HG03060 (cell line): ENCODE data around the gene VGLL4.
A peak's percentile ranks its signal among the peaks of the same experiment; 100 is the strongest.
"Not testable (repeated sequence)": the region's sequence is repeated elsewhere in the genome, so short reads cannot be mapped to it uniquely, and the experiment has no call there.

ENCODE experiments used
- ATAC-seq: cut with Tn5 transposase; IDR thresholded peaks from one replicate; pipeline ENCODE4 v1.9.1; 2021; ENCODE audit warnings: low read depth, moderate number of reproducible peaks; ENCODE audit not compliant: unreplicated experiment

The VGLL4 gene

DNA sequence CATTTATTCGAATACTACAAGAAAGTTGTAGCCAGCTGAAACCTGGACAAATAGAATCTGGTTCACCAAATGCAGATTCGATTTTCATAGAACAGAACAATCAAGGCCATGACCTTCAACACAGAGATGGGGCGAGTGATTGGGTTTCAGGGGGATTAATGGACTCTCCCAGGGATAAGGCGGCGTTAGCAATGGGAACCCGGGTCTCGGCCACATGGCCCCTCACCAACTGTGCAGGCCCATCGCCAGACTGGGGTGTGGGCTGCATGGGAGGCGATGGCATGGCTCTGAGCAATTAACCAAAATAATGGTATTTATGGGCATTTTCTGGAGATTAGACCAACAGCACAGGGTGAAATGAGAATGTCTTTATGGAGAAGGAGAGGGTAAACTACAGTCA is 34.2 kb downstream of the VGLL4 start:
- ATAC-seq, result no peak

DNA sequence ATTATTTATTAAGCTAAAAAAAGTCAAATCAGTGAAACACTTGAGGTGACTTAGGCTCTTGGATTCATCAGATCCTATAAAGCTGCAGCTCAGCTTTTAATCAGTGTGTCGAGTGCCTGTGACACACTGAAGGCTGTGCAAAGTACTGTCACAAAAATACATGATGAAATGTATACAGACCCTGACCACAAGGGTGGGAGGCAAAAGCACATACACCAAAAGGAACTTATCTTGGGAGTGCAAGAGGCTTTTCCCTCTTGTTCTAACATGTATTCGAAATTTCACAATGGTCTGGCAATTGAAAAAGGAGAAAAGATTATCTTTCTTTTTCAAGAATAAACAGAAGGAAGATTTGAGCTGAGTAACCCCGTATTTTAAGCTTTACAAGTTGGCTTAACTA is 35.9 kb downstream of the VGLL4 start:
- ATAC-seq, result no peak

DNA sequence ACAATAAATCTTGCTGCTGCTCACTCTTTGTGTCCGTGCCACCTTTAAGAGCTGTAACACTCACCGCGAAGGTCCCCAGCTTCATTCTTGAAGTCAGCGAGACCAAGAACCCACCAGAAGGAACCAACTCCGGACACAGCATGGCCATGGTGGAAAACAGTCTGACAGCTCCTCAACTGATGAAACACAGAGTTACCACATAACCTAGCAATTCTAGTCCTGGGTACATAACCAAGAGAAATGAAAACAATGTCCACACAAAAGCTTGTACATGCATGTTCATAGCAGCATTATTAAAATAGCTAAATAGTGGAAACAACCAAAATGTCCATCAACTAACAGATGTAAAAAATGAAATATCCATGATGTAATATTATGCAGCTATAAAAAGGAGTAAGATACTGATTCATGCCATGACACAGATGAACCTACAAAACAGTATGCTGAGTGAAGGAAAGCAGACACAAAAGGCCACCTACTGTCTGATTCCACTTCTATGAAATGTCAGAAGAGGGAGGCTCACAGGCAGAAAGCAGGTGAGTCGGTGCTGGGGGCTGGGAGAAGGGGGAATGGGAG is 36.8 kb downstream of the VGLL4 start:
- ATAC-seq, result no peak

DNA sequence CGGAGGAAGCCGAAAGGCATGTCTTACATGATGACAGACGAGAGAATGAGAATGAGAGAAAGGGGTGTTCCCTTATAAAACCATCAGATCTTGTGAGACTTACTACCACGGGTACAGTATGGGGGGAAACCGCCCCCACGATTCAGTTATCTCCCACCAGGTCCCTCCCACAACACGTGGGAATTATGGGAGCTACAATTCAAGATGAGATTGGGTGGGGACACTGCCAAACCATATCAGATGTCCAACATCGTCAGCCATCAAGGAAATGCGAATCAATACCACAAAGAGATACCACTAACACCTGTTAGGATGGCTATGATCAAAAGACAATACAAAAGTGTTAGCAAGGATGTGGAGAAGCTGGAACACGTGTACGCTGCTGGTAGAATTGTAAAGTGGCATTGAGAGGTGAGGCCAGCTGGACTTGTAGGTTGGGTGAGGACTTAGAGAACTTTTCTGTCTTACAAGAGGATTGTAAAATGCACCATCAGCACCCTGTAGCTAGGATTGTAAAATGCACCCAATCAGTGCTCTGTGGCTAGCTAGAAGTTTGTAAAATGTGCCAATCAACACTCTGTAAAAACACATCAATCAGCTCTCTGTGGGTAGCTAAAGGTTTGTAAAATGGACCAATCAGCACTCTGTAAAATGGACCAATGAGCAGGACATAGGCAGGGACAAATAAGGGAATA is 37.5 kb downstream of the VGLL4 start:
- no peak for ATAC-seq

DNA sequence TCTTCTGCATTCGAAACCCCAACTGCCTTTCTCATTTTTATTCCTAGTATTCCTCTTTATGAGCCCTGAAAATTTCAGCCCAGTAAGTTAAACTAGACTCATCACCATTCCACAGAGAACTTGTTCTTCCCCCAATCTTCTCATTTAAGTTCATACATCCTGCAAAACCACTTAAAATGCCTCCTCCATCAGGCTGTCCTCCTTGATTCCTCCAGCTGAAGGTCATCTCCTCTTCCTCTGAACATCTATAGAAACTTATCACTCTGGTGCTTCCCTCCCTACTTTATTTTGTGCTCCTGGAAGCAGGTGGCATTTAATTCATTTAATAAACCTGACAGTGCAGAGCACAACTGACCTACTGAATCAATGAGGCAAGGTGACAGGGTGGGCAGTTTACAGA is 38.3 kb downstream of the VGLL4 start:
- no peak for ATAC-seq

DNA sequence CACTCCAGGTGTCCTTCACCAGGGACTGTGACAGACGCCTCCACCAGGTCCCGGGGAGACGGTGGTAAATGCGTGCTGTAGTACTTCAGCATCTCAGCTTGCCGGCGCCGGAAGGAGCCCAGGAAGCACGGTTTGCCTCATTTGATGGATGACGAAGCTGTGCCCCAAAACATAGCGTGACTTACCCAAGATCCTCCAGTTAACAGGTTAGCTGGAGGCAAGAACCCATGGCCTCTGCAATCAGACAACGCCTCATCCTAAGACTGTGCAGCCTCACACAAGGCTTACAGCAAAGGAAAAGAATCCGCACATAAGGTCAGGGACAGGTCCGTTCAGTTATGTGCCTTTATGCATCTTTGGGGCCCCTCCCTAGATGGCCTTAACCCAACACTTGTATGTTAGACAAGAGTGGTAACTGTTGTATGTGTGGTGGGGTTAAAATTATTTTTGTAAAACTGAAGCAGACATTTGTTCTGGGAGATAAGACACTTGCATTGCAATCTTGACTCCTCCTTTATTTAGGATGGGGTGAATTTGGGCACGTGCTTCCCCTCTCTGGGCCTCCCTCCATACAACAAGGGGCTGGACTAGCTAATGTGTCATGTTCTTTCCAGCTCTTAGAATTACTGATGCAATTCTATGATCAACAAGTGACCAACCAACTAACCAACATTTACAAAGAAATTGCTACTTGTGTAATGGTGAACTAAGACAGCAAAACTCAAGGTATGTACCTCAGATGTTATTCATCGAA is 39.4 kb downstream of the VGLL4 start:
- no peak for ATAC-seq

DNA sequence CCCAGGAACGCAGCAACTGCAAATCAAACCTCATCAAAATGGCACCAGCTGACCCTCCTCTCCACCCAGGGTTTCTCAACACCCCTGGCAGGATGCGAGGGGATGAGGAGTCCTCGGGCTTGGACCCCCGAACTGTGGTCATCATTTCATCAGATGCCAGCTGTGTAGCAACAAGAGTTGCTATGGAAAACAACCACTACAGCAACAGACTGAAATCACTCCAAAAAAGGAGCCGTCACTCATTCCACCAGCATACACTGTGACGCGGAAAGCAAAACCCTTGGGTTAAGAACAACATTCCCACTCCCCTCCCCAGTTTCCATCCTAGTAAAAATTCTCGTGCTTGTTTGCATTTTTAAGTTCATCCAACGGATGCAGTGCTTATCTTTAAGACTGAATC is 40.1 kb downstream of the VGLL4 start:
- ATAC-seq, result no peak

DNA sequence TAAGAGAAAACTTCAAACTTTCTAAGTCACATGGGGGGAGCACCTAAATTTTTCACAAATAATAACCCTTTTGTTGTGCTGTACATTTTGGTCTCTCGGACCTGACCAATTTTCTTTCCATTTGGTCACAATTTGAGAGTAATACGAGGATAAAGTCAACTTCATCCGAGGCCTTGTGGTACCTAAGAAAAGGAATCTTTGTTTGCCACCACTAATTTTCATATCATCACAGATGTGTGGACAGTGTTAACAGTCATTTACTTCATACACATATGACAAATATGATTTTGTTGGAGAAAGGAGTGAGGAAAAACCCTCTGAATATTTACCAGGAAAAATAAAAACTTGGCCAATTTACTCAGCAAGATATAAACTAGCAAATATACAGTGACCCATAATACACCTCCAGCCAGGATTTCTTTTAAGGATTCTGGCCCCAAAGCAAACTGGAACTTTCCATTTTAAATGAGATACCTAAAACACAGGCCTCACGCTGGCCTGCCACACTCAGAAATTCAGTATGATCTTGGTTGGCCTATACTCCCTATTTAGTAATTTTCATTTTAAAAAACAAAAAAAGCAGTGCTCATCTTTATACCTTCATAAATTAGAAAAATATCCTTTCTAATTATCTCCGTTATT is 40.7 kb downstream of the VGLL4 start:
- ATAC-seq, result no peak

DNA sequence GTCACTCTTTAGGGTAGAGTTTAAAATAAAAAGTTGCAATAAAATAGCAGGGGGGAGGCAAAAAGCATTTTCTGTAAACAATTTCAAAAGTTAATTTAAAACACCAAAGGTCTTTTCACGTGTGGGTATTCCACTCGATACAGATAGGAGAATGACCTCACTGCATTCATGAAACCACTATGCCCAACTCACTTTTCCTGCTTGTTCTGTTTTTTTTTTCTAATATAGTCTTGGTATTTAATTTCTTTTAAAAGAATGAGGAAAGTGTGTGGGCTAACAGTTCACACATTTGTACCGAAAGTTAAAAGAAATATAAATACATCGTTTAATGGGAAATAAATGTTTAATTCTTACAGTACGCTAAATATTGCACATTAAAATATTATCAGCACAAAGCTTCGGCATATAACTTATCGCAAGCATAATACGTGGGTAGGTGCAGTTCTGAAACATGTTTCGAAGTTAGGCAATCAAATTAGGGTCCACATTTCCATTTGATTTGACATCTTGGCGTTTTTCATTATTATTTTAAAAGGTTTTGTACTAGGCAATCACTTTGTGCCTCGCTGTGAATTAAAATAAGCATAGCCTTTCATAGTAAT is 41.4 kb downstream of the VGLL4 start:
- no peak for ATAC-seq

DNA sequence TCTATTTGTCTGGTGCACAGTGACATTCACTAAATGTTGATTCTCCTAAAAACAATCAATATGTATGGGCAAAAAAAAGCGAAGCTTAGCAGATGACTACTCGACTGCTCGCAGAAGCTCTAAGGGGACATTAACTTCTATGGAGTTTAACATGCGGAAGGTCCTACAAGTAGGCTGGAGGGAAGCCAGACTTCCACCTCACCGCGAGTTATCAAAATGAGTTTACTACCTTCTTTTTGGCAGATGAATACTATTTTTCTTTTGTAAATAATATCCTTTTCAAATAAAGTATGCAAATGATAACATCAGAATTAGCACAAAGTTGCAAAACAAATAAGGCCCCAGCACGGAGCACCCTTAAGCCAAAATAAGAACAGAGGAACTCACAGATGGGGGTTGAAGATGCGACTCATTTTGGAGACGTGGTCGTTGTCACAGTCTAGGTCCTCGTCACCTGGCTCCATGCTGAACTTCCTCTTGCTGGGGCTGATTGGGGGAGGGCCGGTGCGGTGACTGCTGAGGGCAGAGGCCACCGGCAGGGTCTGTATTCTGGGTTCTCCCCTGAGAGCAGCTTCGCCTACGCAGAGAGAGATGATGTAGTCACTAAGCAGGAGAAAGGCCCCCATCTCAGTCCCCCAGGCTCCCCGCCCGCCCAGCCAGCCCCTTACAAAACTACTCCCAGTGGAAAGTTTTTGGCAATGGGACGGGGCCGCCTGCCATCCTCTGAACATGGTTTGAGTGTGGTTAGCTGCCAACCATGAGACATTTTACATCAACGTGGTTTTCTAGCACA is 42.1 kb downstream of the VGLL4 start:
- peak; percentile 93 for ATAC-seq

DNA sequence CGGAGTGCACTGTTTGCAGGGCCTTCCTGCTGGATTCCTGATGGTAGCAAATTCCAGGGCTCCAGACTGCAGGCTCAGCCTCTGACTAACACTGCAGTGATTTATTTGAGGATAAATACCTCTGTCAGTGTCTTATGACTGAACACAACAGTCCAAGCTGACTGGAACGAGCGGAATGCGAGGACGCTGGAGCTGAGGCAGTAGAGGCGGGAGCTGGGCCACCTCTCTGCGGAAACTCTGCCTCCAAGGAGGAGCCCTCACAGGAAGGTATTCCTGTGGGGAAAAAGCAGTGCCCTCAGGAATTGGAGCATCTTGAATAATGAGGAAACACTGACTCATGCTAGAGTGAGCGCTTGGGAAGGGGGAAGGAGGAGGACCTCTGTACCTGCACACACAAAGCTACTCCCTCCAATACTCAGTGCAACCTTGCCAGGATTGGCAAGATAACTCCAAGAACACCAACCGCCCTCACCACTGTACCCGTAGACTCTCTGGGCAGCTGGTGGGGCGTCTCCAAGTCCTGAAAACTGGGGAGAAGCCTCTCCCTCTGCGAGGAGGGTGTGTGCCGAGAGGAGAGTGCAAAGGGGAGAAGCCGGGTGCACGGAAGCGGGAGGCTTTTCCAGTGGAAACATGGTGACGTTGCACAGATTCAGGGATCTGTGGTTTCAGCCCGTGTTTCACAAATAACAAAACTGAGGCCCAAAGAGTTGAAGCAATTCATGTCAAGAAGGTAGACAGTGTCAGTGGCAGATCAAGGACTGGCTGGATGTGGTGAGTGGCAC is 43.0 kb downstream of the VGLL4 start:
- ATAC-seq, result no peak

DNA sequence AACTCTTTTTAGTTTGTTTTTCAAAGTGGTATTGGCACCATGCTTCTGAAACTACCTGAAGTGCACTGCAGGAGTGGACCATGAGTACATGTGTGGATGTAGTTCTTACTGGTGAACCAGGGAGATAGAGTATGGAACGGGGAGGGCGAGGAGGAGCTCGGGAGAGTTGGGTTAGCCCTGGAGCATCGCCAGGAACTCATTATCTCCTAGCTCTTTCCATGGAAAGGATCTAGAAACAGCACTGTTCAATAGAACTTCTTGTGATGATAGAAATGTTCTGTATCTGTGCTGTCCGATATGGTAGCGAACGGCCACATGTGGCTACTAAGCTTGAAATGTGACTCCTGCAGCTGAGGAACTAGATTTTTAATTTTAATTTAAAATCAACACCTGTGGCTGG is 47.3 kb downstream of the VGLL4 start:
- no peak for ATAC-seq

DNA sequence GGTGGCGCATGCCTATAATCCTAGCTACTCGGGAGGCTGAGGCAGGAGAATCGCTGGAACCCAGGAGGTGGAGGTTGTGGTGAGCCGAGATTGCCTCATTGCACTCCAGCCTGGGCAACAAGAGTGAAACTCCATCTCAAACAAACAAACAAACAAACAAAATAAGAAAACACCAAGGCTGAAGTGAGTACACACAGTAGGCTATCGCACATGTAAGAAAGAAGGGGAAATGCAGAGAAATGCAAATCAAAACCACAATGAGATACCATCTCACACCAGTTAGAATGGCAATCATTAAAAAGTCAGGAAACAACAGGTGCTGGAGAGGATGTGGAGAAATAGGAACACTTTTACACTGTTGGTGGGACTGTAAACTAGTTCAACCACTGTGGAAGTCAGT is 48.7 kb downstream of the VGLL4 start:
- ATAC-seq, result not testable (repeated sequence)

DNA sequence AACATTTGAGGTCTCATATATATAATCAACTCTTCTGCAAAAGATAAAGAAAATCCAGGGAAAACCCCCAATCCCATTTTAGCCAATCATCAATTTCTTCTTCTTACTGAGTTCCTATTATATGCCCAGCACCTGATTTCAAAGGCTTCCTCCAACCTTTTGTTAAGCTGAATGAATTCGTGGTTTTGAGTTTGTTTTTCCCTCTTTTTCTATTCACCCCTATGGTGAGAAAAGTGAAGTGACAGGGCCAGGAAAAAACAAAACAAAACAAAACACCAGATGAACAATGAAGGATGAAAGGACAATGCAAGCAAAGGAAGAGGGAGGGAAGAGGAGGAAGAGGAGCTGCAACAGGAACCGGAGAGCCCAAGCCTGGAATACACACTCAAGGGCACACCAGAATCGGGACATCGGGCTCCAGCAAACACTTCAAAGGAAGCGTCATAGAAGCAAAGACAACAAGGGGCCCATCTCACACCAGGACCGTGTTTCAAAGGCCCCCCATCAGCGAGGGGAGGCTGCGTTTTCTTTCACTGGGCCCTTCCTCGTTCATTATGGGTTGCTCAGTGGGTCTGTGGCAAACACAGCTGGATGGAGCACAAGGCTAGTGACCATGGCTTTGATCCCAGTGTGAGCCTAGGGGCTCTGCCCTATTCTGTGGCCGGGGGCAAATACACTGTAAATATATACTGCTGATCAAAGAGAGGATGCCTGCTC is 50.2 kb downstream of the VGLL4 start:
- no peak for ATAC-seq

DNA sequence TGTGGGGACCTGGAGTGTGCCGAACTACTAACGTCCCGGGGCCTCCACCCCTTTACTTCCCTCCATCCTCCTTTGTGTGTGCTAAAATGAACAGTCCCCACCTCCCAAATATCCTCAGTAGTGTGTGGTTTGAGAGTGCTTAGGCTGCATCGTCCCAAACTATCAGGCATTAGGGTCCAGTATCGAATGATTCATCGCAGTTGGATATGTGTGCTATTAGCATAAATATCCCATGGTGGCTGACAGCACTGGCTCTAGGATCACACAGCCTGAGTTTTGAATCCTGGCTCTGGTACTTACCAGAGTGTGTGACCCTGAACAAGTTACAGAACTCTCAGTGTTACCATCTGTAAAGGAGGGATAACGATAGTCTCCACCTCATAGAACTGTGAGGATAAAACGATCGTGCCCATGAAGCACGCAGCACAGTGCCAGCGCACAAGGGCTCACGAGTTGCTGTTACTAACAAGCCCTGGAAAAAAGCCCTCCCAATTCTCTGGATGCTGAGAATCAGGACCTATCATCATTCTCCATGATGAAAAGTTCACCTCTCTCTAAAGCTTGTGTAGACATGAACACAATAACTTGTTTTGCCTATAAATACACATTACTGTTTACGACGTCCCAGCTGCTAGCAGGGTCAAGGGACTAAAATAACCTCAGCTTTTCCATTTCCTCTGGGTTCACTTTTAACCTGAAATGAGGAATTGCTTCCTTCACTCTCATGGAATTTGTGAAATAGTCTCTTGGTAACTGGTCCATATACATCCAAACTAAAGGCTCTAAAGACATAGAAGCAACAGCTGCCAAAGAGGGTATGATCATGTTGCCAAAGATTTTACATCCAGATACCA is 51.0 kb downstream of the VGLL4 start:
- ATAC-seq, result no peak

DNA sequence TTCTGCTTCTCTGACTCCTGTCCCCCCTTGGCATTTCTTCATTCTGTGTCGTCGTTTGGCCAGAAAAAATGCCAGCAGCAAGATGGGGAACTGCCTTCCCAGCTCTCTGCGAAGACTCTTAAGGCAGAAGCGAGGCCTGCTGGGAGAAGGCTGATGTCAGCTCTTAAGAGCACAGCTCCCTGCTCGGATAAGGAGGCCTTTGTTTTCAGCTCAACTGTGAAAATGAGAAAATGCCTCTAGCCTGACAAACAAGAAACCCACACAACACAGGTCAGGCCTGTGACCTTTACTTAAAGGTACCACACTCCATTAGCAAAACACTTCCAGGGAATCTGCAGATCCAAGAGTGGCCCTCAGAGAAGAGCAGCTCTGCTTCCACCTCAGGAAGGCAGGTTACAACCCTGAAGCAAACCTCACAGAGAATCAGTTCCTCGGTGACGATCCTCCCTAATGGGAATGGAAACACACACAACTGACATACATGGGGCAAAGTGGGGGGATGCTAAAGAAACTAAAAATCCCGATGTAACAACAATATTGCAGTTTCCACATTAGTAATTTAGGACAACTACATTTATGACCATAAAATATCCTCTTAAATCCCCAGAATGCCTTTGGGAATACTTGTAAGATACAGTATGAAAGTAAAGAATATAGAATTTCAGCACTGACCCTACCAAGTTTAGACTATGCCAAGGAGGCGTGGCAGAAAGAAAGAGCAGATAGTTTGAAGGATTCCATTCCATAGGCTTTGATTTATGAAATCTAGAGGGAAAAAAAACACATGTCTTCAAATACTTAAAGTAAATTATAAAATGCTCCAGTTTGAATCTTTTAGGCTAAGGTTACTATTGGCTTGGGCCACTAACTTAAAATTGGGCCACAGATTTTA is 52.1 kb downstream of the VGLL4 start:
- ATAC-seq, result no peak

DNA sequence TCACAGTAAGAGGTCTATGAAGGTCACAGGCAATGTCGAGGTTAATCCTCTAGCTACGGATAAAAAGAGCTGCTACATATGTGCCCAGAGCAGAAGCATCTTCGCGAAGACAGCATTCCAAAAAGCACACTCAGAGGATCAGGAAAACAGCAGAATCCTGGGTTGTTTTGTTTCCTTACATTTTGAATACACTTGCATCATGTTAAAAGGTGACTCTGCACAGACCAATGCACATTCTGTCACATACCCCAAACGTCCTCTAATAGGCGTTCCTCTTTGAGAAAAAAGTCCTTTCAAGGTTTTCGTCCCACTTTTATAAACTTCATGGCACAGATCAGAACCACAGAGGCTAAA is 52.7 kb downstream of the VGLL4 start:
- ATAC-seq, result no peak
